NCI-H1092 (cell line): ENCODE results near the gene ADAMTS18.
"Not testable (repeated sequence)": the region's sequence is repeated elsewhere in the genome, so short reads cannot be mapped to it uniquely, and the experiment has no call there.

ENCODE experiments used
- DNase-seq: peaks from one replicate; lab custom pipeline; 2025; lab: John Stamatoyannopoulos, UW

The ADAMTS18 gene

GRCh38 chr16:77434530-77435271 is at the start of gene ADAMTS18:
TSS of gene ADAMTS18 (minus strand) at chr16:77435034. CDS start at chr16:77434695, 339 bp downstream.
- no peak for DNase-seq

- DNase-seq: no peak
These were observed 46.0 kb upstream of the ADAMTS18 start for GRCh38 chr16:77480681-77481315.

- no peak for DNase-seq
These were observed 37.4 kb upstream of the ADAMTS18 start for GRCh38 chr16:77472262-77472661.

DNA sequence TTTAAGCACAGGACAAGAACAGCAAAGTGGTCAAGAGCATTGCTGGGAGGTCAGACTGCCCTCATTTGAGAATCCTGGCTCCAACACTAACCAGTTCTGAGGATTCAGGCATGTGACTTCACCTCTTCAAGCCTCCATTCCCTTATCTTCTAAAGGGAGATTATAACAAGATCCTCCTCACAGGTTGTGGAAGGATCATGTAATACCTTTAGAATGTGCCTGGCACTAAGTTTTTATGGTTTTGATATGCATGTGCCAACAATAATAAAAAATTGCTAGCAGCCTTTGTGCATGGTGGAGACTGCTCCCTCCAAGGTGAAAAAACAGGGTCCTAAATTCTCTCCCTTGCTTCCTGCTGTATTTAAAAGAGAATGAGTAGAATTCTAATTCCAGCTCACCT is 36.0 kb upstream of the ADAMTS18 start:
- DNase-seq: no peak

- DNase-seq: no peak
These were observed 34.8 kb upstream of the ADAMTS18 start for GRCh38 chr16:77469634-77470033.

DNA sequence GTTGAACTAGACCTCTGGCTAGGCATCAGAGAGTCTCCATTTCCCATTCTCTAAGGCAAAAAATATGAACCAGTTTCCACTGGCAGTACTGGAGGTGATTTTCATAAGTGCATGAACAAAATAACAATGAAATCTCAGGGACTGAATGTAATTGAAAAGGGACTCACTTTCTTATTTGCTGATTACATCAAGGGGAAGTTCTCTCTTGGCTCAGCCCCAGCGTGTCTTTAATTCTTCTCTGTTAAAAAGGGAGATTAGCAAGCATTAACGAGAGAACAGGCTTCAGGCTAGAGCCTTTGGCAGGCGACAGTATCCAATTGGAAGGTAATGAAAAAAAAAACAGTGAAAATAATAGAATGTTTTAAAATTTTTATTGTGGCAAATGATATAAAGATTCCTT is 34.0 kb upstream of the ADAMTS18 start:
- no peak for DNase-seq

DNA sequence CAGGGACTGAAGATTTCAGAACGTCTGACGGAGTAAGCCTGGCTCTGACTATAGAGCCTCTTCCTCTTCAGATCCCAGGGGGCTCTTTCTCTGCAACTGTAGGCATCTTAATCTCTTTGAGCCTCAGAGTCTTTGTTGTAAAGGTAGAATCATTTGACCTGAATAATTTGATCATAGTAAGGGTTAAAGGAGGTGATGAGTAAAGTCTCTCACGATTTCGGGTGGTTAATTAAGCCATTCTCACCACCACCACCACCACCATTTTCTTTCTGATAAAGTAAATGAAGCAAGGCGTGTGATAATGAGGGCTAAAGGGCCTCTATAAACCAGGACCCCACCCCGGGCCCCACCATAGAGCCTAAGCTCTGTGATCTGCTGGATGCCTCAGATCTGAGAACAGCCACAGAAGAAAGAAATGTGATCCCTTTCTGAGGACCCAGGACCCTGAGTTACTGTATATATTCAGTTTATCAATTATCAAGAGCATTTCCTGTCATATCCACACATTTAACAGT is 33.0 kb upstream of the ADAMTS18 start:
- no peak for DNase-seq

GRCh38 chr16:77463659-77464058 is 28.8 kb upstream of the ADAMTS18 start:
- not testable (repeated sequence) for DNase-seq

GRCh38 chr16:77462894-77463293 is 28.1 kb upstream of the ADAMTS18 start:
- DNase-seq: no peak

- no peak for DNase-seq
These were observed 24.9 kb upstream of the ADAMTS18 start for GRCh38 chr16:77459534-77460254.

GRCh38 chr16:77457046-77457445 is 22.2 kb upstream of the ADAMTS18 start:
- no peak for DNase-seq

- no peak for DNase-seq
These were observed 17.4 kb upstream of the ADAMTS18 start for GRCh38 chr16:77452243-77452642.

DNA sequence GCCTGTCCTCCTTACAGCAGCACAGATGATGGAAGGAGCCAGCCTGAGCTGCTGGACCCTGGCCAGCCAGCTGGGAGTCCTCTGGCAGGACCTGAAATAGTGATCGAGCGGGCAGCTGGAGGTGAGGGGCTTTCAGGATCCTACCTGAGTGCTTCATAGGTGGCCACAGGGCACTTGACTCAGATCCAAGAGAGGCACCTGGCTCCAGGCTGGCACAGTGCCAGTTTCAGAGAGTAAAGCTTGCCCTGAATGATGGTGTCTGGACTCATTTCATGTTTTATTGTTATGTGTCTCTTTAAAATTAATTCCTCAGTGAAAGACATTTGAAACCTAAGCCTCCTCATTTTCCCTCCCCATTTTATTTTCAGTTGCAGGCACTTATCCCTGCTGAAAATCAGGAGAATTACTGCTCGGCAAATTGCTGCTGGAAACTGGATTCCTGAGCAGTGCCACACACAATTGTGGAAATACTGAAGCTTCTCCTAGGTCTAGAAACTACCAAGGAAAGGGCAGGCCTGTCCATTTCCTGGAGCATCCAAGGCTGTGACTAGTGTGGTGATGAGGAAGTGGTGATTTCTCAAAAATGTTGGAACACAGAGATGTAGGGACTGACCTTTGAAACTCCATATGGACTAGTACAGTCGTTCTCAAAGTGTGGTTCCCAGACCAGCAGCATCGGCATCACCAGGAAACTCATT is 16.1 kb upstream of the ADAMTS18 start:
- peak; percentile 96 for DNase-seq

DNA sequence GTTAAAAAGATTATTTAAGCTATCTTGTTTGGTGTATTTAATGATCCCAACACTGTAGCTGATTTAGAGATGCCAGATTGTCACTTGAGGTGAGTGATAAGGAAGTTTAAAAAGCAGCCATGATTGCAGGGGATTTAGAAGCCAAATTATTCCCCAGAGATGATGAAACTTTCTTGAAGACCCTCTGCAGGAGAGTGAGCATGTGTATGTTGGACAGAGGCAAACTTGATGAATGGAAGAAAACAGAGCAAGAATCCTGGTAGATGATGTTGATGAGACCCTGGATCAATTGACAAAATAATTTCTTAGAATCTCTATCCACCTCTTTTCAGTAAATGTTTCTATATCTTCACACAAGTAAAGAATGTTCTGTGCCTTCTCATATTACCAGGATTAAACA is 14.4 kb upstream of the ADAMTS18 start:
- no peak for DNase-seq

- no peak for DNase-seq
These were observed 10.5 kb upstream of the ADAMTS18 start for GRCh38 chr16:77445324-77445723.

DNA sequence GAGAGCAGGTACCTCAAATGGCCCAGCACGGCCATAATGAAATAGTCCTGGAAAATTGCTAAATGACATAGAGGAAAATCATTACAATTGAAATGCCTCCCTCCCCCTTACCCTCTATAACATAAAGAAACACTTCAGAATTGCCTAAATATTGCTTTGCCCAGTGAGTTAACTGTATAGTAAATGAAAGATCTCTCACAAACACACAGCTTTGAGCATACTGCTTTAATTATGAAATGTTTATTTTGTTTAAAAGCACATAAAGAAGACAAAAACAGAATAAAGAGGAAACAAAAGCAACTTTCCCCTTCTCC is 9.3 kb upstream of the ADAMTS18 start:
- DNase-seq: no peak

DNA sequence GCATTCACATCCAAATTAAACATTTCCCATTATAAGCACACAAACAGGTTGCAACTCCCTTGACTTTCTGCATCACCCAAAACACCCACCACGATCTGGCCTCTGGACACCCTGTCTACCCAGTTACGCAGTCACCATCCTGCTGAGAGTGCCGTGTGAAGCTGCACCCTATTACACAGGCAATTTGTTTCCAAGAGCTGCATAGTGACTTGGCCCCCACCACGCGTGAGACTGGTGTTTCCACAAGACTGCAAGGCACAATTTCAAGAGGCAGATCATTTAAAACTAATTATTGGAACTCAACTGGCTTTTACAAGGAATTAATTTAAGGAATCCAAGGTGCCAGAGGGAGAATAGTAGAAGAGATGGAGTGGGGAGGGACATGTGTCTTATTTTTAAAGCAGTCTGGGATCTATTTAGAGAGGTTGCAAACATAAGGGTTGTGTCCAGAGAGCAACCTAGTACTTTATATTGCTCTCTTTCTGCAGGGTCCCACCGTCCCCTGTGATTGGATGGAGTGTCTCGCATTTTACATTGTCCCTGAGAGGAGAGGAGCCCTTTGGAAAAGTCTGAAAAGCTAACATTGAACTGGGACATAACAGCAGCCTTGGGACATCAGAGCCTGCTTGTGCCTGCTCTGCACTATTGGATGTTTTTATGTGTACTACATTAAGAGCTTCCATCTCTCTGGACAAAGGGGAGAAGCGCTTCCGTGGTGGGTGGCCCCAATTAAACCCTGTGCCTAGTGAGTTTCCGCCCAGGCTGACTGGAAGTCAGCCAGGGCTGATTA is 8.7 kb upstream of the ADAMTS18 start:
- DNase-seq: peak; percentile 28

DNA sequence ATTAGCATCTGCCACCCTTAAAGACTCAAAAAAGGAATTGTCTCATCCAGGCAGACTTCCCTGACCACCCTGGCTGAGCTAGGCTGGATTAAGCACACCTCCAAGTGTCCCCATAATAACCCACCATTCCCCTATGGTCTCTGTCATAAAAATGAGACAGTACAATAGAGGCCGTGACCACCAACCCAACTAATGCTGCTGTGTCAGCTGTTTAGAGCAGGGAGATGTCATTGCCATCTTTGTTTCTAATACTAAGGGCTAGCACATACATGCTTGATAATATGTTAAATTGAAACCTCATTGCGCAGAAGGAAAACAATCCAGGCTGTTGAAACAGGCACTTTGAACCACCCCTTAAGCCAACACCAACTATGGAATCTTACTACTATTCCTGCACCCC is 7.2 kb upstream of the ADAMTS18 start:
- DNase-seq: no peak

GRCh38 chr16:77439106-77439505 is 4.3 kb upstream of the ADAMTS18 start:
- no peak for DNase-seq

- DNase-seq: no peak
These were observed 3.0 kb upstream of the ADAMTS18 start for GRCh38 chr16:77437859-77438258.

DNA sequence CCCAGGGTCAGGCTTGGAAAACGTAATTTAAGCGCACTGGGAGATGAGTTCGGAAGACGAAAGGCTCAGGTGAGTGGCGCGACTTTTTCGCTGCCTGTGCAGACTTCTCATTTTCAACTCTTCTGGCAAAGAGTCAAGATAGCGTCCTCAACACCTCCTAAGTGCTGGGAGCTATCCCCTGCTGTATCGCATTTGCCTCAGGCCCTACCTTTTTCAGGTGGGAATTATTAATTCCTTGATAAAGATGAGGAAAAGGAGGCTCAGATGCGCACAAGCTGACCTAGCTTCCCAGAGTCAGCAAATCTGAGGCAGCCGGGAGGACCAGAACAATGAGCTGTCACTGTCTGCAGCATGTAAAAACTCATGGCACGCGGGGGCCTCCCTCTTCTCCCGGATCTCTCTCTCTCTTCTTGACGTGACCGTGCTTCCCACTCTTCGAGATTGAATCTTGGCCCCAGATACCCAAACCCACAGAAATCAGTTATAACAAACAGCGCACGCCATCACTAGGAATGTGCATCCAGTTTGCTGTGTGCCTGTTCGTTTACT is 512 bp upstream of the ADAMTS18 start:
- no peak for DNase-seq
